ENCODE results near the gene PIK3CA.
A peak's percentile ranks its signal among the peaks of the same experiment; 100 is the strongest.
"Not testable (repeated sequence)": the region's sequence is repeated elsewhere in the genome, so short reads cannot be mapped to it uniquely, and the experiment has no call there.

PIK3CA gene

DNA sequence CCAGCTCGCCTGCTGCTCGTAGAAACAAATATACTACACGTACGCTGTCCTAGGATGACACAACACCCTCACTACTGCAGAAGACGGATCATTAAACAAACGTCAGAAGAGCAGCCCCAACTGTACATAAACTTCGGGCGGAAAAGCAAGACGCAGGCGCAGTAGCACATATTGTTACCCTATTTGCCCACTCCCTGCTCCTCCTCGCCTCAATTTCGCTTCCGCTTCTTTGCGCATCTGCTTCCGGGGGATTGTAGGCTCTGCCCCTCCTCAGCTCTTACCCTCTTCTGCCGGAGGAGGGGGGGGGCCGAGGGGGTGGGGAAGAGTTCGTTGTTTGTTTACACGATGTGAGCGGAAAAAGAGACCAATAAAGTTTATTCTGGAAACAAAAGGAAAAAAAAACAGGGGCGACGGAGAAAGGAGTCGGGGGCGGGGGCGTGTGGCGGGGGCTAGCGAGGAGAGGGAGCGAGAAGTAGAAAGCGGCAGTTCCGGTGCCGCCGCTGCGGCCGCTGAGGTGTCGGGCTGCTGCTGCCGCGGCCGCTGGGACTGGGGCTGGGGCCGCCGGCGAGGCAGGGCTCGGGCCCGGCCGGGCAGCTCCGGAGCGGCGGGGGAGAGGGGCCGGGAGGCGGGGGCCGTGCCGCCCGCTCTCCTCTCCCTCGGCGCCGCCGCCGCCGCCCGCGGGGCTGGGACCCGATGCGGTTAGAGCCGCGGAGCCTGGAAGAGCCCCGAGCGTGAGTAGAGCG lies at the start of gene PIK3CA:
Gene PIK3CA (plus strand): TSS at position 485 of the 743 bp plus-strand sequence. CDS start 50,469 bp downstream, outside the sequence.
- DNase-seq: peak; percentile 98

DNA sequence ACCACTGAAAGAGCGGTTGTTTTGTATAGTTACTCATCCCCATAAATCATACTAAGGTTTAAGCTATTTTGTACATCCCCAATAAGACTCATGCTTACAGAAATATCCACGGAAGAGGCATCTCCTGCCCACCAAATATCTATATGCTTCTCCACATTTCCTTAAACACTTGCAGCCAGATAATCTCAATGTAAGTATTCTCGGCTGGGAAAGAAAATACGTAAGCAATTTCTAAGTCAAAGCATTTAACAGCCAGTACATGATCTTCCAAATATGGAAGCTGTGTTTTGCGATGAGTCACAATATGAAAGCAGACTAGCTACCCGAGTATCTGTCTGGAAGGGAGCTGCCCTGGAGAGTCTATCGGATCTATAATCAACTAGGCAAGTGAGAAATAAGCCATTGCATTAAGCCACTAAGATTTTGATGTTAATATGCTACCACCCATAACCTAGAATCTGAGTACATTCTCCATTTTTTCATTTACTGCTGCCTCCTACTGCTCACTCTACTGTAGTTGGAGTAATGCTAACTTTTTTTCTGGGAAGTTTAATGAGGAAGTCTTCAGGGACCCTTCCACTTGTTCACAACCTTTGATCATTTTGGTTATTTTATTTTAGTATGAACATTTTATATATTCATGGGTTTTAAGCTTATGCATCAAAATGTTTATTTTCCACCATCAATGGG lies 49.6 kb upstream of the PIK3CA start:
- no peak for DNase-seq

DNA sequence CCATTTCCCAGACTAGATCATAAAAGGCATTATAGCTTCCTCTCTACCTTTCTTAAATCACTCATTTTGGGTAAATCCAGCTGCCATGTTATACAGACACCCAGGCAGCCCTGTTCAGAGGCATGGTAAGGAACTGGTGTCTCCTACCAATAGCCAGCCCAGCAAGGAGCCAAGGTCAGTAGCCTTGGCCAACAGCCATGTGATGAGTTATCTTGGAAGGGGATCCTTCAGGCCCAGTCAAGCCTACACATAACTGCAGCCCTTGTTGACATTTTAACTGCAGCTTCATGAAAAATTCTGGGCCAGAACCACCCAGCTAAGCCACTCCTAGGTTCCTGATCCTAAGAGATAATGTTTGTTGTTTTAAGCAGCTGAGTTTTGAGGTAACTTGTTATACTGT lies 47.5 kb upstream of the PIK3CA start:
- no peak for DNase-seq

DNA sequence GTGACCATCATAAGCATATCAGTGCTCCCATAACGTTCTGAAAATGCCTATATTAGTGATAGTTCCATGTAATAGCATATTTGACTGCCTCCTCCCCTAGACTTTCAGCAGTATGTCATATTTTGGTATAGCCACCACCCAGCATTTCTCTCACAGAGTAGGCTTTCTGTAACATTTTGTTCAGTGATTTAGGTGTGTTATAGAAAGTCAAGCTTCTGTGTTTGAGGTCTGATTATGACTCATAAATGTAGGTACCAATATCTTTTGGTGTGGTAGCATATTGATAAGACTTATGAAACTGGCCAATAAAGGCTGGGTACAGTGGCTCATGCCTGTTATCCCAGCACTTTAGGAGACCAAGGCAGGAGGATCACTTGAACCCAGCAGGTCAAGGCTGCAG lies 42.3 kb upstream of the PIK3CA start:
- no peak for DNase-seq

DNA sequence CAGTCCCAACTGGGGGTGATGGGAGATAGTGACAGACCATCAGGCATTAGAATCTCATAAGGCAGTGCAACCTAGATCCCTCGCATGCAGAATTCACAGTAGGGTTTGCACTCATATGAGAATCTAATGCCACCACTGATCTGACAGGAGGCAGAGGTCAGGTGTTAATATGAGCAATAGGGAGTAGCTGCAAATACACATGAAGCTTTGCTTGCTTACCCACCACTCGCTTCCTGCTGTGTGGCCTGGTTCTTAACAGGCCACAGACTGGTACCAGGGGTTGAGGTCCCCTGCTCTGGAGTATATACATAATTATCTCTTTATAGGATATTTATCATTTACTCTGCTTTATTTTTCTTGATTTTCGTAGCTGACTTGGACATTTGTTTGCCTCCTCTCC lies 40.5 kb upstream of the PIK3CA start:
- no peak for DNase-seq

DNA sequence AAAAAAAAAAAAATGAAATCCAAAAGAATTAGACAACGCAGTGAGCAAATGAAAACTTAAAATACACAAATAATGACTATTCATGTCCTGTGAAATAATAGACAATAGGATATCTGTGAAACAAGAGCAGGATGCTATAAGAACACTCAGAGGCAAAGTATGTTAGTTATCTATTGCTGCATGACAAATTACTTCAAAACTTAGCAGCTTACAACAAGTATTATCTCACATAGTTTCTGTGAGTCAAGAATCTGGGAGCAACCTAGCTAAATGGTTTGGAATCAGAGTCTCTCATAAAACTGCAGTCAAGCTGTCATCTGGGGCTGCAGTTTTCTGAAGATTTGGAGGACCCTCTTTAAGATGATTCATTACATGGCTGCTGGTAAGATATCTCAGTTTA lies 40.1 kb upstream of the PIK3CA start:
- DNase-seq: no peak

DNA sequence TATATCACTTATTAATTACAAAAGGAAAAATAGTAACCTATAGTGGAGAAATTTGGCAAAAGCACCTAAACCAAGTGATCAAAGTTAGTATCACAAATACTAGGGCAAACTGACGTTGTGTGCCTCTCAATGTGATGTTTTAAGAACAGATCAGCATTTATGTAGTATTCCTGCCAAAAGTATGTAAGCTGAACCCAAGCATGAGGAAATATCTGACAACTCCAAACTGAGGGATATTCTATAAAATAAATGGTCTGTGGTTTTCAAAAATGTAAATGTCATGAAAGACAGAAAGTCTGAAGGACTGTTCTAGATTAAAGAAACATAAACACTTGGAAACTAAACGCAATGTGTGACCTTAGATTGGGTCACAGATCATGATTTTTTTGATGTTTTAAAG lies 34.3 kb upstream of the PIK3CA start:
- DNase-seq: no peak

DNA sequence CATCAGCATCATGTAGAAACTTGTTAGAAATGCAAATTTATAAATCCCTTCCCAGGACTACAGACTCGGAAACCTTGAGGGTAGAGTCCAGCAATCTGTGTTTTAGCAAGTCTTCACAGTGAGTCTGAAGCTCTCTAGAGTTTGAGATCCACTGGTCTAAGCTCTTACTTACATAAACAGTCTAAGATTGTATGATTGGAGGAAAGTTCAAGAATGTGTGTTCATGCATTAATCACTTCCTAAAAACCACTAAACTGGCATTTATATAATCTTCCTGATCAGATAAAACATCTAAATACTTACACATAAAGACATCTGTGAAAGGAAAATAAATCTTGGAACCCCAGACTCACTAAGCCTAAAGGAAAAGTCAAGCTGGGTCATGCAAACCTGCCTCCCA lies 32.7 kb upstream of the PIK3CA start:
- not testable (repeated sequence) for DNase-seq

DNA sequence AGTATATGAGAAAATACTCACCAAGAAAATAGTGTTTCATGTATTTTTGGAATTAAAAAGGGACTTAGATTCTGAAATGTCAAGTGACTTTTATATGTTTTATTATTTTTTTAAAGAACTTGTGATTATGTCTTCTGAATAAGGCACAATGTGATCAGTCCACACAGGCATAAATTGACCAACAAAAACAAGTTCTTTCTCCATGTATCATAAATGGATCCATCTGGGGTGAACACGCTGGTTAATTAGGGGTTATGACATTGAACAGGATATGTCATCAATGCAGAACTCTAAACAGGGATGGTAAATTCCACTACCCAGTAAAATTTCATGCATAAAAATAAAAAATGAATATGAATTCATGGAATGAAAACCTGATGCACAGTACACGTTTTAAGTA lies 31.3 kb upstream of the PIK3CA start:
- DNase-seq: no peak

DNA sequence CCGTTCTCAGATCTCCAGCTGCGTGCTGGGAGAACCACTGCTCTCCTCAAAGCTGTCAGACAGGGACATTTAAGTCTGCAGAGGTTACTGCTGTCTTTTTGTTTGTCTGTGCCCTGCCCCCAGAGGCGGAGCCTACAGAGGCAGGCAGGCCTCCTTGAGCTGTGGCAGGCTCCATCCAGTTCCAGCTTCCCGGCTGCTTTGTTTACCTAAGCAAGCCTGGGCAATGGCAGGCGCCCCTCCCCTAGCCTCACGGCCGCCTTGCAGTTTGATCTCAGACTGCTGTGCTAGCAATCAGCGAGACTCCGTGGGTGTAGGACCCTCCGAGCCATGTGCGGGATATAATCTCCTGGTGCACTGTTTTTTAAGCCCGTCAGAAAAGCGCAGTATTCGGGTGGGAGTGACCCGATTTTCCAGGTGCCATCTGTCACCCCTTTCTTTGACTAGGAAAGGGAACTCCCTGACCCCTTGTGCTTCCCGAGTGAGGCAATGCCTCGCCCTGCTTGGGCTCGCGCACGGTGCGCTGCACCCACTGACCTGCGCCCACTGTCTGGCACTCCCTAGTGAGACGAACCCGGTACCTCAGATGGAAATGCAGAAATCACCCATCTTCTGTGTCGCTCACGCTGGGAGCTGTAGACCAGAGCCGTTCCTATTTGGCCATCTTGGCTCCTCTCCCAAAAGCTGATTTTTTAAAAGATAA lies 15.8 kb upstream of the PIK3CA start:
- DNase-seq: not testable (repeated sequence)

DNA sequence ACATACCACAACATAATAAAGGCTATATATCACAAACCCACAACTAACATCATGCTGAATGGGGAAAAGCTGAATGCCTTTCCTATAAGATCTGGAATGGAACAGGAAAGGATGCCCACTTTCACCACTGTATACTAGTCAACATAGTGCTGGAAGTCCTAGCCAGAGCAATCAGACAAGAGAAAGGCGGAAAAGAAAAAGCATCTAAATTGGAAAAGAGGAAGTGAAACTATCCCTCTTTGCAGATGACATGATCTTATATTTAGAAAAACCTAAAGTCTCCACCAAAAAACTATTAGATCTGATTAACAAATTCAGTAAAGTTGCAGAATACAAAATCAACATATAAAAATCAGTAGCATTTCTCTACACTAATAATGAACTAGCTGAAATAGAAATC lies 14.6 kb upstream of the PIK3CA start:
- peak; percentile 26 for DNase-seq

DNA sequence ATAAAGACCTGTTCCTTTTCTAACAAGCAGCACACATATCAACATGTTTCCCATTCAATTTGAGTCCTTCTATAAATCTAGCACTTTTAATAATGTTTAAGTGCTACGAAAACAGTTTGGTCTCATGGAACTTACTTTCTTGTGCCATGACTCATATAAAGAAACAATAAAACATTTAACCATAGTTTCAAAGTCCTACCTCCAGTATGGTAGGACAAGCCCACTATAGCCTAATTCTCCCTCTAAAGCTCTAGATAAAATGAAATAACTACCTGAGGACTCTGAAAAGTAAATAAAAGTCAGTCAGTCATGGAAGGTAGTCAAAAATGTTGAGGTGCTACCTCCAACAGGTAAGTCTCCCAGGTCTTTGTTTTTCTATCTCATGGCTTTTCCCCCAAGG lies 12.0 kb upstream of the PIK3CA start:
- DNase-seq: no peak

DNA sequence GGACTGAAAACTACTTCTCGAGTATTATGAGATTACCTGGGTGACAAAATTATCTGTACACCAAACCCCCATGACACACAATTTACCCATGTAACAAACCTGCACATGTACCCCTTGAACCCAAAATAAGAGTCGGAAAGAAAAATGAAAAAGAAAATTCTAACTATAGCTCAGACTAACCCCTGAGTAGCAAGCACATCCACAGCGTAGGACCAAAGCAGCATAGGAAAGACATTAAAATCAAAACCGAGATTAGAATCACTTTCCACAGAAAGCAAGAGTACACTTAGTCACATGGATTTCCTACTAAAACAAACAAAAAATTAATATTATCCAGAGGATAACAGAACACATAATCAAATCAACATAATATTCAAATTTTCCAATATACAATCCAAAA lies 6.3 kb upstream of the PIK3CA start:
- no peak for DNase-seq

DNA sequence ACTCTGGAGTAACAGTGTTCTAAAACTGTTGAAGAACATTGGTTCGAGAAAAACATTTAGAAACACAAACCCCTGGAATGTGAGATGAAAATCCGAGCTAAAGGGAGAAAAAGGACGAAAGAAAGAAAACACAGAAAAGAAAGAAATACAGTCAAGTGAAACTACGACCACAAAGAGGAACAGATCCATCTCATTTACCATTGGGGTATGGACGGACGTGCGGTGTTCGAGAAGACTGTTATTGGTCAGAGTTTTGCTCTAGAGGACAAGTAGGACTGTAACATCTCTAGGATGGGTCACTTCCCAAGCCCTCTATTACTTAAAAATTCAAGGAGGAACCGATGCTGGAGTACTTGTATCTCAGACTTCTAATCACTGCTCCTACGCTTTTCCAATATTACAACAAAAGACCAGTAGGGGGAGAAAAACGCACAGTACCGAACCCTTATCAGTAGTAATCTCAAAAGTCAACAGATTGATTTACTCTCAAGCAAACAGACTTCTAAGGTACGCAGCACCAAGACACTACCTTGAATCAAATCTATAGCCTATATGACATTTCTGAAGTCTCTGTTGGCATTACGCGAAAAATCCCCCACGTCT lies 1.1 kb upstream of the PIK3CA start:
- DNase-seq: peak; percentile 78

DNA sequence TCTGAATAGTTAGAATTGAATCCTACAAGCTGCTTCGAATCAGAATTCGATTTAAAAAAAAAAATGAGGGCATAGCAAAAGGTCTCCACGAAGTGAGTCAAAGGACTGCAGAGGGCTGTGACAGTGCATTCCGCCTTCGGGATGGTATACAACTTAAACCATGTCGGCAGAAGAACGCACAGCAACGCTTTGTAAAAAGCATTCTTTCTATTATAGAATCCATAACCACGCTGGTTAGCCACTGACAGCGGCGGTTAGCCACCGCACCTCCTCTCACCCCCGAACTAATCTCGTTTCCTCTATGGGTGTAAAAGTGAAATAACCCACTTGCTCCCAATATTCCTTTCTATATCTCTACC lies 664 bp upstream of the PIK3CA start:
- DNase-seq: no peak

DNA sequence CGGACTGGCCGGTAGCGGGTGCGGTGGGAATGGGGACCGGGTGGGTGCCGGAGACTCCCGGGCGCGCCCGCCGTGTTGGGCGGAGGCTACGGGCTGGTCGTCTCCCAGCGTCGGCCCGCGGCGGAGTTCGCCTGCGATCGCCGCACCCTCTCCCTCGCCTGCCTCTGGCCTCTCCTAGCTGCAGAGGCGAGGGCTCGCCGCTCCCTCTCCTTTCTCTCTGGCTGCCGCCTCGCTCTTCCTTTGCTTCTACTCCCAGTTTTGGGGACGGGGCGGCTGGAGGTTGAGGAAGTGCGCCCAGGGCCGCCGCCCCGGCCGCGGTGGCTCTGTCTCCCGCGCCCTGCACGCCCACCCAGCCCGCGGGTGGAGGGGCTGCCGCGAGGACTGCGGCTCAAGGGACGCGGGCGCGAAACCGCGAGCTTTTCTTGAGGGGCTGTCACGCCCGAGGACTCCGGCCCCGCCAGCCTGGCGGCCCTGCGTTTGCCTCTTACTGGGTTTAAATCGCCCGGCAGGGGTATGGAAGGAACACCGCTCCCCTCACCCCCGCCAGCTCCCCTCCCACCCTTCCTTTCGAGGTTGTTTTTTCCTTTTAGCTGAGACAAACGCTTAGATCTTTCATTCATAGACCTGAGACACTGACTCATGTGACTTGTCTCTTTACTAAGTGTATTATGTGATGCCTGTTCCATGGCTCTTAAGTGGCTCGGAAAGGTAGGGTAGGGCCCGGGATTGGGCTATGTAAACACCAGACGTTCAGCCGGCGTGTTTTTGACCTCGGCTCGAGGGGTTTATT lies 654 bp downstream of the PIK3CA start:
- DNase-seq: peak; percentile 51

DNA sequence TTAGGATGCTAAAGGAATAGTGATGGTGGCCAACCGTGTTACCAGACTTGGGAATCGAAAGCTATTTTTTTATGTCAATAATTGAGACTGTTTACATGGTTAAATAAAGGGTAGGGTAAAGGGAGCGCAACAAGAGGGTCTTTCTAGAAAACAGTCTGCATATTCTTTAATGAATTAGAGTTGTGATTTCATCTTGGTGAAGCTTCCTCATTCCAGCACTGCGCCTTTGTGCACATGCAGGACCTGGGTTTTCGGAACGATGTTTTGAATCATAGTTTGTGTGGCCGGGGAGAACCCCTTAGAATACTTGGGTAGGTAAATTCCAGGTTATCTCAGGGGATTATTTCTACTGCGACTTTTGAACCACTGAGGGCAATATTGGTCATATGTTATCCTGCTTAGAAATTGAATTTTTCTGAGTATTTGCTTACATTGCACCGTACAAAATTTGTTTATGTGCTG lies 1.3 kb downstream of the PIK3CA start:
- DNase-seq: peak; percentile 63

DNA sequence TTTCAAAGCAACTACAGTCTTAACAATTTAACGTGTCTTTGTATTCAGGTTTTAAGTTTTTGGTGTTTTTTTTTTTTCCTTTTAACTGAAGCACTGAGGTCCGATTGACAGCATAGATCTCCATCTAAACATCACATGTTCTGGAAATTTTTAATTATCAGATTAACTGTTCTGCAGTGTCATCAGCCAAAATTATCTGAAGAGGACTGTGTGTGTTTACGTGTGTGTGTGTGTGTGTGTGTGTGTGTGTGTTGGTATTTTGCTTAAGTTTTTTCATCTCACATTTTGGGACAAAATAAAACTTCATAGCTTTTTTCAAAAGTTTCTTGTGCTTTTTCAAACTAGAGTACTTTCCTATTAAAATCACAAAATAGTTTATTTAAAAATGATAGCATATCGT lies 1.8 kb downstream of the PIK3CA start:
- DNase-seq: no peak

DNA sequence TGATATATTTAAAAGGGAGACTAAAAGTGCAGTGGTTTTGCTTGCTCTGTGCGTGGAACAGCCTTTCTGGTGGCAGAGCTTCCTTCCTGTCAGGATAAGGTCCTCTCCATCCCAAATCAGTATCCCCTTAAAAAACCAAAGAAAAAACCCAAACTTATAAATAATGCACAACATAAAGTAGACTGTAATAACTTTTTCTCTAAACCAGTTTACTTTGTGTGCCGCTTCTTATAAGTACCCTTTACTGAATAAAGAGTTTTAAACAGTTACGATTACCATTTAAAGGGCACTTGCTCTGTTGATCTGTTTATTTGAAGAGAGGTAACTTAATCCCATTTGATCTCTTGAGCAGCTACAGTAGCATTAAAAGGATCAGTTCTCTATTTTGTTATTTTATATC lies 2.5 kb downstream of the PIK3CA start:
- no peak for DNase-seq

DNA sequence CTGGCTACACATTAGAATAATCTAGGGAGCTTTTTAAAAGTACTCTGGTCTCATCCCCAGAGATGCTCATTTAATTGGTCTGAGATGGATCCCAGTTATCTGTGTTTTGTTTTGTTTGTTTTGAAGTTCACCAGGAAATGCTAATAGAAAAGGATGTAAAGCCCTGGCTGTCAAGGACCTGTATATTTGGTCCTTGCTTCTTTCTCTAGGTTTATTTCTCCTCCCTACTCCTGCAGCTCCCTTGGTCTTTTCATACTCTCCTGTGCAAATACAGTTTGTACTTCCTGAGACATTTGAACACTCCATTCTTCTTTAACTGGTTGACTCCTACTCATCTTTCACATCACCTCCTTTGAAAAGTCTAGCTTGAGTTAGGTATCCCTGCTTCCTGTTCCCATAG lies 3.3 kb downstream of the PIK3CA start:
- no peak for DNase-seq

DNA sequence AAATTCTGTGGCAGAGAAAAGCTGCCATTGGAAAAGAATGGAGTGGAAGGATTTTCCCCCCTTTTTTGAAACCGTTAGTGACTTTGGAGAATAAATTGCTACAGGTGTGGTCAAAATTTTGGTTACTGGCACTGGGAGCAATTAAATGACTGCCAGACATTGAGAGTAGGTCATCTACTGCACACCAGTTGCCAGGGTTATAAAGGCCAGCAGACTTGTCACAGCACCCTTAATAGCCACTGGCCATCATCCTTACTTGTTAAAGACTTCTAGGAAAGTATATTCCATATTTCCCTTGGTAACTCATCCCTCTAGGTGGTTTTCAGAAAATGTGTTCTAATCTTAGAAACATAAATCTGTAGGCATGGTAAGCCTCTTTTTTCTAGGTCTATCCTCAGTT lies 8.0 kb downstream of the PIK3CA start:
- DNase-seq: no peak

DNA sequence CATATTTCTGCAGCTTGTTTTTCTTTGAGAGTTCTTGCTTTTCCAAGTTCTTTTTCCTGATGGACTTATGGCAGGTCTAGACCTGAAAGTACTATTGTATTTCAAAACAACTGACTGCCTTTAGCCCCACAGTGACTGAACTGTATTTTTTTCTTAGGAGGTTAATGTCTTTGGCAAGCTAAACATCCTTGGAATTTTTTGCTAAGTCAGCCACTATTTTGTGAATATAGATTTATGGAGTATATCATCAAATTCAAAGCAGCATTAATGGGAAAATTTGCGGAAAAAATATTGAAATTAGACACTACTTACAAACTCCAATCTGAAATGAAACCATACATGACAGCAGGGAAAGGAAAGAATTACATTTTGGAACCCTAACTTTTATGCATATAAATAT lies 8.6 kb downstream of the PIK3CA start:
- DNase-seq: no peak

Measured in suppressor macrophage treated with lipopolysaccharide for 4 hours (primary cell).